GM12878 (cell line): ENCODE results near the gene IQGAP3. TPM values are rescaled to one million over a fixed set of nuclear protein-coding genes. Genes with fewer than 3 reads are reported as not detected.

Experiments
- ATAC-seq: fragments of 200-7000 bp; cut with Tn5 transposase; 3 replicates; pipeline ENCODE4 v1.9.1; 2020; ENCODE audit warnings: mild to moderate bottlenecking, moderate library complexity
- BruUV-seq: library from RNA; stranded (reverse); fragments of 400-500 nt; replicated peaks from 2 replicates; lab custom pipeline; 2021; lab: Mats Ljungman, UMichigan
- CTCF ChIA-PET: fragments of 300-600 bp; sonication (Branson Sonifier 250); formaldehyde crosslinking; extraction: SDS; loops from one replicate; lab custom pipeline; 2021; ENCODE audit warnings: inconsistent platforms; lab: Yijun Ruan, JAX
- POLR2A ChIA-PET: fragments of 350-600 bp; formaldehyde crosslinking; extraction: SDS; loops from one replicate; lab custom pipeline; 2021; ENCODE audit warnings: inconsistent platforms; lab: Charles Lee
- RAD21 ChIA-PET: fragments of 300-600 bp; sonication (Branson Sonifier 250); formaldehyde crosslinking; loops from one replicate; lab custom pipeline; 2023; ENCODE audit warnings: antibody characterized with exemption; ENCODE audit not compliant: unreplicated experiment; lab: Charles Lee
- SMC1A ChIA-PET: fragments of 300-600 bp; sonication (Branson Sonifier 250); formaldehyde crosslinking; loops from one replicate; lab custom pipeline; 2023; ENCODE audit not compliant: unreplicated experiment, uncharacterized antibody; lab: Charles Lee
- DNase-seq: peaks from one replicate; pipeline ENCODE4 v3.0.0-alpha.2; 2011; ENCODE audit warnings: low read depth, low spot score
- FAIRE-seq: peaks from 3 replicates; lab custom pipeline; 2011; peaks lifted over from hg19 to GRCh38; lab: Jason Lieb, UNC
- H2AFZ ChIP-seq: 2 replicates; pipeline ENCODE4 v1.6.0; 2011; ENCODE audit warnings: low read depth, low read length, control low read depth; ENCODE audit not compliant: control insufficient read depth
- H3K27ac ChIP-seq: 2 replicates; pipeline ENCODE4 v1.5.1; 2011; ENCODE audit warnings: control low read depth; ENCODE audit not compliant: control insufficient read depth, insufficient read depth
- H3K27me3 ChIP-seq, 2 experiments: replicated peaks in 1 of 2; 2 replicates each; pipeline versions ENCODE4 v1.6.0 to v1.6.1; 2011; ENCODE audit warnings: low read length in 1 of 2; ENCODE audit not compliant: control insufficient read depth in 2 of 2, insufficient read depth in 2 of 2
- H3K36me3 ChIP-seq, 2 experiments: 2 replicates each; pipeline ENCODE4 v1.5.1; 2011; ENCODE audit warnings: low read length in 1 of 2; ENCODE audit not compliant: control insufficient read depth in 2 of 2, insufficient read depth in 2 of 2
- H3K4me1 ChIP-seq: 2 replicates; pipeline ENCODE4 v1.6.1; 2011; ENCODE audit warnings: mild to moderate bottlenecking, low read length, moderate library complexity, mixed read lengths; ENCODE audit not compliant: control insufficient read depth, insufficient read depth
- H3K4me2 ChIP-seq: 2 replicates; pipeline ENCODE4 v1.6.0; 2011; ENCODE audit warnings: control low read depth; ENCODE audit not compliant: control insufficient read depth, insufficient read depth
- H3K4me3 ChIP-seq: fragments of 200-600 bp; sonication (generic); 2 replicates; pipeline ENCODE4 v1.5.1; 2016
- H3K79me2 ChIP-seq: 2 replicates; pipeline ENCODE4 v1.6.0; 2011; ENCODE audit warnings: low read length; ENCODE audit not compliant: control insufficient read depth, insufficient read depth
- H3K9ac ChIP-seq: 2 replicates; pipeline ENCODE4 v1.8.0; 2011; ENCODE audit warnings: low read length, control low read depth, mixed read lengths; ENCODE audit not compliant: control insufficient read depth, insufficient read depth
- H3K9me3 ChIP-seq: replicated peaks from 3 replicates; pipeline ENCODE4 v1.5.1; 2011; ENCODE audit warnings: mild to moderate bottlenecking, low read length; ENCODE audit not compliant: control insufficient read depth, insufficient read depth
- H4K20me1 ChIP-seq: 2 replicates; pipeline ENCODE4 v1.6.0; 2011; ENCODE audit not compliant: control insufficient read depth, insufficient read depth
- ATF7 ChIP-seq: fragments of 450-650 bp; IDR thresholded peaks from 2 replicates; pipeline ENCODE4 v1.6.1; 2016; ENCODE audit warnings: low read depth, mild to moderate bottlenecking
- E2F8 ChIP-seq: fragments of 450-650 bp; IDR thresholded peaks from 2 replicates; pipeline ENCODE4 v1.6.1; 2018; ENCODE audit warnings: mild to moderate bottlenecking, low read depth, moderate library complexity; ENCODE audit not compliant: partially characterized antibody
- MTA3 ChIP-seq: IDR thresholded peaks from 2 replicates; pipeline ENCODE4 v1.6.1; 2012; ENCODE audit warnings: low read length, inconsistent platforms, borderline replicate concordance
- NR2C2 ChIP-seq: IDR thresholded peaks from 2 replicates; pipeline ENCODE4 v1.6.1; 2011; ENCODE audit warnings: borderline replicate concordance, low read depth; ENCODE audit not compliant: control insufficient read depth, insufficient read length
- SP1 ChIP-seq: IDR thresholded peaks from one replicate; pipeline ENCODE4 v1.6.1; 2011; ENCODE audit warnings: low read depth, low read length
- TAF1 ChIP-seq: IDR thresholded peaks from 2 replicates; pipeline ENCODE4 v1.6.1; 2011; ENCODE audit warnings: mild to moderate bottlenecking, low read depth, low read length, borderline replicate concordance
- TCF12 ChIP-seq: IDR thresholded peaks from 2 replicates; pipeline ENCODE4 v1.6.1; 2011; ENCODE audit warnings: low read depth, mild to moderate bottlenecking, low read length
- YY1 ChIP-seq: IDR thresholded peaks from 2 replicates; pipeline ENCODE4 v1.6.1; 2011; ENCODE audit warnings: low read depth, mild to moderate bottlenecking, low read length
- WGBS: methylation state at CpG from one replicate; pipeline ENCODE4 v1.1.6; 2016; ENCODE audit warnings: low lambda C conversion rate; ENCODE audit not compliant: insufficient replicate concordance, insufficient coverage; ENCODE audit errors: missing lambda C conversion rate; 5-methylcytosine and 5-hydroxymethylcytosine counted together
- in situ Hi-C: fragments of 300-500 bp; cut with MboI; formaldehyde crosslinking; loops from 9 replicates; pipeline ENCODE4 v1.14.3; 2018; ENCODE audit warnings: mixed read lengths
- intact Hi-C: fragments of 100-400 bp; cut with micrococcal nuclease; formaldehyde crosslinking; loops from one replicate; pipeline ENCODE4 v1.14.2; 2022; ENCODE audit not compliant: unreplicated experiment
- polyA plus RNA-seq, 11 experiments: library from polyadenylated mRNA; depleted of rRNA in 4 of 11; unstranded in 6 of 11; stranded (reverse) in 5 of 11; fragments of >200 nt; fragmentation: Nextera tagmentation in 4 of 11; fragmentation: Illumina TruSeq in 1 of 11; extraction: Ambion mirVana in 4 of 11; extraction: Trizol in 1 of 11; gene quantifications; 1 replicate in 1 of 11; 2 replicates in 10 of 11; pipeline versions ENCODE4 v1.2.1 to v1.2.3, GENCODE V29; 2011 to 2016; ENCODE audit warnings: inconsistent platforms in 2 of 11, missing spikeins in 2 of 11, low read depth in 1 of 11
- total RNA-seq, 4 experiments: library from RNA; depleted of rRNA in 3 of 4; stranded (reverse); fragments of >200 nt in 3 of 4; fragmentation: Illumina TruSeq in 1 of 4; extraction: Trizol in 1 of 4; gene quantifications; 2 replicates each; pipeline versions ENCODE4 v1.2.1 to v1.2.3, GENCODE V29; 2013 to 2021
- TF ChIP-seq, protein P1 (sequence below): IDR thresholded peaks from 2 replicates; pipeline ENCODE4 v1.6.1; 2012; ENCODE audit warnings: low read depth, low read length, improper control_type of control experiment
- TF ChIP-seq, protein P2 (sequence below): fragments of 450-650 bp; IDR thresholded peaks from 2 replicates; pipeline ENCODE4 v1.6.1; 2014; ENCODE audit warnings: mild to moderate bottlenecking

Gene IQGAP3
- total and polyA plus RNA-seq, 10 of the 15 experiments (the other 5 are each of a cell fraction or from before 2014, with no cell fraction given): 1.1 to 10.7 (median 7.9) TPM

- TF ChIP-seq SP1 (no peak), YY1 (peak; percentile 52; the same call in 1 of the 2 replicates)
These were observed 11.7 kb upstream of the IQGAP3 start (continued) for GRCh38 chr1:156583821-156584622.

- ChIA-PET SMC1A (interaction anchor here (0.9 to 2.3 kb wide), 4 partner anchors 26 to 129 kb away, joined by 3 to 8 read pairs (median 8); partner anchors contain the start of gene MEF2D), CTCF (interaction anchor here (0.6 to 5.7 kb wide), 9 partner anchors 9 to 199 kb away, joined by 3 to 36 read pairs (median 4); partner anchors contain the start of gene NAXE), POLR2A (interaction anchor here (1.0 kb wide), 1 partner anchor 85 kb away, joined by 4 read pairs; no protein-coding TSS in a partner anchor), RAD21 (interaction anchor here (0.9 to 2.2 kb wide), 11 partner anchors 9 to 197 kb away, joined by 3 to 9 read pairs (median 4); partner anchors contain the start of genes MEF2D and NAXE)
- WGBS: 35% methylated on average over 9 of the region's 9 CpGs
- peak; percentile 38 for ATAC-seq
- in situ Hi-C loops: no loop called here
- intact Hi-C loops: no loop called here
- no peak for TF ChIP-seq NR2C2
- TF ChIP-seq TAF1: peak; percentile 21; the same call in 1 of the 2 replicates
- TF ChIP-seq ATF7: no peak
- TF ChIP-seq E2F8: no peak
- TF ChIP-seq, protein P1, sequence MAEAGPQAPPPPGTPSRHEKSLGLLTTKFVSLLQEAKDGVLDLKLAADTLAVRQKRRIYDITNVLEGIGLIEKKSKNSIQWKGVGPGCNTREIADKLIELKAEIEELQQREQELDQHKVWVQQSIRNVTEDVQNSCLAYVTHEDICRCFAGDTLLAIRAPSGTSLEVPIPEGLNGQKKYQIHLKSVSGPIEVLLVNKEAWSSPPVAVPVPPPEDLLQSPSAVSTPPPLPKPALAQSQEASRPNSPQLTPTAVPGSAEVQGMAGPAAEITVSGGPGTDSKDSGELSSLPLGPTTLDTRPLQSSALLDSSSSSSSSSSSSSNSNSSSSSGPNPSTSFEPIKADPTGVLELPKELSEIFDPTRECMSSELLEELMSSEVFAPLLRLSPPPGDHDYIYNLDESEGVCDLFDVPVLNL: no peak
- 0 out of 2 replicates have a peak, but pooled peaks have one; percentile 6 for TF ChIP-seq TCF12
- no peak for TF ChIP-seq MTA3
- TF ChIP-seq, protein P2, sequence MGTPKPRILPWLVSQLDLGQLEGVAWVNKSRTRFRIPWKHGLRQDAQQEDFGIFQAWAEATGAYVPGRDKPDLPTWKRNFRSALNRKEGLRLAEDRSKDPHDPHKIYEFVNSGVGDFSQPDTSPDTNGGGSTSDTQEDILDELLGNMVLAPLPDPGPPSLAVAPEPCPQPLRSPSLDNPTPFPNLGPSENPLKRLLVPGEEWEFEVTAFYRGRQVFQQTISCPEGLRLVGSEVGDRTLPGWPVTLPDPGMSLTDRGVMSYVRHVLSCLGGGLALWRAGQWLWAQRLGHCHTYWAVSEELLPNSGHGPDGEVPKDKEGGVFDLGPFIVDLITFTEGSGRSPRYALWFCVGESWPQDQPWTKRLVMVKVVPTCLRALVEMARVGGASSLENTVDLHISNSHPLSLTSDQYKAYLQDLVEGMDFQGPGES: no peak
- no TSS peak for BruUV-seq
- no peak for DNase-seq
- H3K9me3 ChIP-seq: no peaks in the 10 kb centered on the region
- H3K4me3 ChIP-seq: peak overlapping the region; percentile 43; the same call in 1 of the 2 replicates
- H3K79me2 ChIP-seq: no peaks in the 10 kb centered on the region
- H3K27me3 ChIP-seq: no peaks in the 10 kb centered on the region; a peak in 1 of 4 replicates
- peak overlapping the region; percentile 21 for H3K4me2 ChIP-seq
- H3K9ac ChIP-seq: peak overlapping the region; percentile 66
- peak overlapping the region; percentile 50; the same call in 1 of the 2 replicates for H3K27ac ChIP-seq
- H3K36me3 ChIP-seq: no peaks in the 10 kb centered on the region
- peaks cover 16% of the 10 kb centered on the region for H3K4me1 ChIP-seq
- H4K20me1 ChIP-seq: no peaks in the 10 kb centered on the region
- H2AFZ ChIP-seq: peak overlapping the region; percentile 83
- FAIRE-seq: no peak
These were observed 10.1 kb upstream of the IQGAP3 start for GRCh38 chr1:156582388-156583017.
